H1 (cell line): ENCODE results near the gene NCF2.

Experiments used
- CTCF ChIP-seq, 3 experiments: IDR thresholded peaks; 1 replicate in 2 of 3; 2 replicates in 1 of 3; pipeline versions ENCODE4 v1.5.1 to v1.6.1; 2011; ENCODE audit warnings: low read length in 3 of 3, mild to moderate bottlenecking in 3 of 3, inconsistent platforms in 2 of 3, low read depth in 1 of 3, moderate library complexity in 1 of 3; ENCODE audit not compliant: insufficient read depth in 1 of 3; ENCODE audit errors: control extremely low read depth in 1 of 3
- EZH2 ChIP-seq: fragments of 200-600 bp; sonication (generic); IDR thresholded peaks from 2 replicates; pipeline ENCODE4 v1.7.1; 2012; ENCODE audit warnings: low read depth, mild to moderate bottlenecking, moderate library complexity, low read length, inconsistent platforms; ENCODE audit not compliant: severe bottlenecking
- HDAC2 ChIP-seq, 2 experiments: fragments of 300-600 bp in 1 of 2; sonication (generic) in 1 of 2; IDR thresholded peaks; 2 replicates each; pipeline ENCODE4 v1.6.1; 2011 to 2012; ENCODE audit warnings: low read depth in 2 of 2, low read length in 2 of 2, mild to moderate bottlenecking in 2 of 2, moderate library complexity in 2 of 2, borderline replicate concordance in 1 of 2, inconsistent platforms in 1 of 2
- RXRA ChIP-seq: IDR thresholded peaks from 2 replicates; pipeline ENCODE4 v1.6.1; 2011; ENCODE audit warnings: low read depth, mild to moderate bottlenecking, low read length, moderate library complexity; ENCODE audit not compliant: insufficient read depth
- TAF1 ChIP-seq: IDR thresholded peaks from 2 replicates; pipeline ENCODE4 v1.6.1; 2011; ENCODE audit warnings: mild to moderate bottlenecking, low read depth, low read length
- TBP ChIP-seq: IDR thresholded peaks from 2 replicates; pipeline ENCODE4 v1.6.1; 2011; ENCODE audit warnings: low read depth, low read length, improper control_type of control experiment

DNA sequence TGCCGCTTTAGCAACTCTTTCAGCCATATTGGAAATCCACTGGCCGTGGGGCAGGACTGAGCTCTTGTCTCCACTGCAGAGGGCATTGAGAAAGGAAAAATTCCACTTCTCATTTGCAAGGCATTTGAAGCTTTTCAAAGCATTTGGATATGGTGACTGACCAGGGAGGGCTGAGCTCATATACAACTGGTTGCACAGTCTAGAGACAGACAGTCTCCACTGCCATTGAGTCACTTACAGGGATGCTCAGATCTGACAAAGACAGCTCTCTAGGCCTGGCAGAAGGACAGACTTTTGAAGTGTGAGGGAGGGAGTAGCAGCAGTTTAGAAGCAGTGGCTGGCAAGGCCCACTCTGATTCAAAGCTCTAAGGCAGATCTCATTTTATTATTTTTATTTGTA is 24.2 kb downstream of the NCF2 start:
- TF ChIP-seq TBP (no peak), EZH2 (no peak), RXRA (no peak), TAF1 (no peak), CTCF (IDR thresholded peaks at IDR 0.05; ENCODE audit: control extremely low read depth in 1 of 3, insufficient read depth in 1 of 3, low read depth in 1 of 3, low read length in 3 of 3) (no peak), HDAC2 (IDR thresholded peaks at IDR 0.05; ENCODE audit: borderline replicate concordance in 1 of 2, low read depth in 2 of 2, low read length in 2 of 2) (no peak)
